ENCODE data around the gene PPCDC.
"Not testable (repeated sequence)": the region's sequence is repeated elsewhere in the genome, so short reads cannot be mapped to it uniquely, and the experiment has no call there.

Gene PPCDC

GRCh38 chr15:75068748-75069147 lies 45.4 kb downstream of the PPCDC start:
- DNase-seq (ENCODE audit: low spot score): no peak

- no peak for DNase-seq (ENCODE audit: low spot score)
These were observed 46.0 kb downstream of the PPCDC start for GRCh38 chr15:75069301-75069925.

GRCh38 chr15:75070674-75071073 lies 47.3 kb downstream of the PPCDC start:
- no peak for DNase-seq (ENCODE audit: low spot score)

- DNase-seq (ENCODE audit: low spot score): no peak
These were observed 49.8 kb downstream of the PPCDC start for GRCh38 chr15:75073197-75073596.

DNA sequence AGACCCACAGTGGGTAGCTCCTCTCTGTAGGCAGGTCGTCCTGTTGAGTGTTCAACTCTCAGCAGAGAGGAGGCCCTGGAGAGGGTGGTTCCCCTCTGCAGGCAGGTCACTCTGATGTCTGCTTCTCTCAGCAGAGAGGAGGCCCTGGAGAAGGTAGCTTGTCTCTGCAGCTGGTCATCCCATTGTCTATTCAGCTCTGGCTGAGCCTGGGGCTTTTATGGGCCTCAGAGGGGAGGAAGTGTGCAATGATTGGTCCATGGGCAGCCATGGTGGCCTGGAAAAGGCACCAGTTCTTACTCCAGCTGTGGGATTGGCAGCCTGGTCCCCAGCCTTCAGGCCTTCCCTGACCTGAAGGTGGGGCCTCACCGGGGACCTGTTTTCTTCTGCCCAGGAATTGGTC lies 52.9 kb downstream of the PPCDC start:
- no peak for DNase-seq (ENCODE audit: low spot score)

GRCh38 chr15:75077551-75077961 lies 54.2 kb downstream of the PPCDC start:
- DNase-seq (ENCODE audit: low spot score): not testable (repeated sequence)

- DNase-seq (ENCODE audit: low spot score): no peak
These were observed 57.8 kb downstream of the PPCDC start for GRCh38 chr15:75081150-75081549.

GRCh38 chr15:75082689-75083088 lies 59.3 kb downstream of the PPCDC start:
- DNase-seq (ENCODE audit: low spot score): no peak

DNA sequence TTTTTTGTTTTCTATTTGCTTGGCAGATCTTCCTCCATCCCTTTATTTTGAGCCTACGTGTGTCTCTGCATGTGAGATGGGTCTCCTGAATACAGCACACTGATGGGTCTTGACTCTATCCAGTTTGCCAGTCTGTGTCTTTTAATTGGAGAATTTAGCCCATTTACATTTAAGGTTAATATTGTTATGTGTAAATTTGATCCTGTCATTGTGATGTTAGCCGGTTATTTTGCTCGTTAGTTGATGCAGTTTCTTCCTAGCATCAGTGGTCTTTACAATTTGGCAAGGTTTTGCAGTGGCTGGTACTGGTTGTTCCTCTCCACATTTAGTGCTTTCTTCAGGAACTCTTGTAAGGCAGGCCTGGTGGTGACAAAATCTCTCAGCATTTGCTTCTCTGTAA lies 62.3 kb downstream of the PPCDC start:
- DNase-seq (ENCODE audit: low spot score): not testable (repeated sequence)

DNA sequence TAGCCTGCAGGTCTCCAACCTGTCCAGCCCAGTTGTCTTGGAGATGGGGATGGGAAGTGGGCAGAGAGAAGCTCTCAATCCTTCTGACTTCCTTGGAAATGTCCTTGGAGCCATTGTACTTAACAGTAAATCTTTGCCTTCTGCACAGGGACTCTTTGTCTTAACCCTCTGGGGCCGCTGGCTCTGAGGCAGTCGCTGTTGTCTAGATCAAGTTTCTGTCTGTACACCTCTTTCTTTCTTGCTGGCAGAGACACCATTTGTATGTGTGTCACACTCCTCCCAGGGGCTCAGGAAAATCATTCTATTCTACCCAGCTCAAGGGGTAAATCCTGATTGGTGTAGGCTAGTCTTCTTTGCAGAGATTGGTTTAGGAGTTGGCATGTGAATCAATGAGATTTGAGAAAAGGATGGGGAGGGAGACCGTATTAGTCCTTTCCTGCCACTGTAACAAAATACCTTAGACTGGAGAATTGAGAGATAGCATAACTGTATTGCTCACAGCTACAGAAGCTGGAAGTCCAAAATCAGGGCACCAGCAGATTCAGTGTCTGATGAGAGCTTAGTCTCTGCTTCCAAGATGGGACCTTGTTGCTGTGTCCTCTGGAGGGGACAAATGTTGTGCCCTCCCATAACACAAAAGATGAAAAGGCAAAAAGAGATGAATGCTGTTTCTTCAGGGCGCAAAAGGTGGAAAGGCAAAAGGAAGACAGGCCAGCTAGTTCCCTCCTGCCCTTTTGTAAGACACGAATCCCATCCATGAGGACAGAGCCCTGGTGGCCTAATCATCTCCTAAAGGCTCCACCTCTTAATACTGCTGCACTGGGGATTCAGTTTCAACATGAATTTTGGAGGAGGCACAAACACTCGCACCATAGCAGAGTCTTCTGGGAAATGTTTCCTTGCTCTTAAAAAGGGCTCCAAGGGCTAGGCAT lies 66.3 kb downstream of the PPCDC start:
- peak; percentile 26 for DNase-seq (ENCODE audit: low spot score)

GRCh38 chr15:75090388-75090734 lies 67.0 kb downstream of the PPCDC start:
- DNase-seq (ENCODE audit: low spot score): peak; percentile 95

- DNase-seq (ENCODE audit: low spot score): no peak
These were observed 68.4 kb downstream of the PPCDC start for GRCh38 chr15:75091814-75092213.

DNA sequence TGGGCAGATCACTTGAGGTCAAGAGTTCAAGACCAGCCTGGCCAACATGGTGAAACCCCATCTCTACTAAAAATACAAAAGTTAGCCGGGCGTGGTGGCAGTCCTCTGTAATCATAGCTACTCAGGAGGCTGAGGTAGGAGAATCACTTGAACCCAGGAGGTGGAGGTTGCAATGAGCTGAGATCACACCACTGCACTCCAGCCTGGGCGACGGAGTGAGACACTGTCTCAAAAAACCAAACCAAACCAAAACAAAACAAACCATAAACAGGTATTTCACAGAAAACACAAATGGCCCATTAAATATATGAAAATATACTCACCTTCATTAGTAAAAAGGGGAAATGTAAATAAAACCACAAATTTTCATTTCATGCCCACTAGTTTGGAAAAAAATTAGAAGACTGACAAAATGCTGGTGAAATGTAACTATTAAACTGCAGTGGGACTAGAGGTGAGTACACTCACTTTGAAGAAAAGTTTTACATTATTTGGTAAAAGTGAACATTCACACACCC lies 71.6 kb downstream of the PPCDC start:
- not testable (repeated sequence) for DNase-seq (ENCODE audit: low spot score)

DNA sequence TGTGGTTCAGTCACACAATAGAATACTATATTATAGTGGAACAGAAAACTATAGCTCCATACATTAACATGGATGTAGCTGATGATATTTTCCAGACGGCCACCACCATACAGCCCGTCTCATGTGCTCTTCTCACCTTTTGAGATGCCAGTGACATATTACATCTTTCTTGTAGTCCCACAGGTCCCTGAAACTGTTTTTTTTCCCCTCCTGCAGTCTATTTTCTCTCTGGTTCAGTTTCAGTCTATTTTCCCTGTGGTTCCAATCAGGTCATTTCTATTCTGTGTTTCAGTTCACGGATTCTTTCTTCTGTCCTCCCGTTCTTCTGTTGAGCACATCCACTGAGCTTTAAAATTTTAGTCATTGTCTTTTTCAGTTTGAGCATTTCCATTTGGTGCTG lies 72.2 kb downstream of the PPCDC start:
- no peak for DNase-seq (ENCODE audit: low spot score)

DNA sequence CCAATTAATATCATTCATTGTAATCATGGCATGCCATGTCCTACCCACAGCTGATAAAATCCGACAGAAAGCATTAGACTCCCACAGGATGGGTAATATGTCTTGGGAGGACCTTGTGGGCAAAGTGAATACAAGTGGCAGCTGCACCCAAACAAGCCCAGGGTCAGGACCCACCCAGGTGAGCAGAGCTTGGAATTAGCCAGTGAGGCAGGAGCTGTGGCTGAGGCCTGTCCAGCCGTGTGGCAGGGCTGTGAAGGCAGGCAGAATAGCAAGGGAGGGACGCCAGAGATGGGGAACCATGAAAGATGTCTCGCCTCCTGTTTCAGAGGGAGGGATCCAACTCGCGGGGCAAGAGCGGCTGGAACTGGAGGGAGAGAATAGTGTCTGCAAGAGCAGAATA lies 74.5 kb downstream of the PPCDC start:
- DNase-seq (ENCODE audit: low spot score): no peak

DNA sequence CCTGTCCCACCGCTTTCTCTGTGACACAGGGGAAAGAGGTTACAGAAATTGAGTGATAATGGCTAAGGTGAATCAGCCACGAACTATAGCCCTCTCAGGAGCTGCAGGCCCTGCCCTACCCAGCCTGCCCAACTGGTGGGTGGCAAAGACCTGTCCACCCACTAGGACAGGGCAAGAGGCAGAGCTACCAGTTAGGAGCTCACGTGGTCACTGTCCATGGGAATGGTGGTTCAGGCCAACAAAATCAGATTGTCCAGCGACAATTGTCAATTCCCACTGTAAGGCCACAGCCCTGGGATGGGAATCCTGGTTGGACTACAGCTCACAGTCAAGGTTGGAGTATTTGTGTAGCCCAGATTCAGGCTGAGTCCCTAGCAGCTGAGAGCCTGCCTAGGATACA lies 75.0 kb downstream of the PPCDC start:
- no peak for DNase-seq (ENCODE audit: low spot score)
